Ishikawa (cell line): Measurements from ENCODE around the gene UACA.

Experiments used
- CEBPB ChIP-seq: IDR thresholded peaks from 2 replicates; pipeline ENCODE4 v1.6.1; 2012
- EGR1 ChIP-seq: IDR thresholded peaks from 2 replicates; pipeline ENCODE4 v1.6.1; 2012
- EP300 ChIP-seq: IDR thresholded peaks from 2 replicates; pipeline ENCODE4 v1.6.1; 2012; ENCODE audit warnings: borderline replicate concordance
- MAX ChIP-seq: IDR thresholded peaks from 2 replicates; pipeline ENCODE4 v1.6.1; 2012
- NFIC ChIP-seq: IDR thresholded peaks from 2 replicates; pipeline ENCODE4 v1.6.1; 2012
- REST ChIP-seq: IDR thresholded peaks from 2 replicates; pipeline ENCODE4 v1.6.1; 2012; ENCODE audit warnings: low read depth, mild to moderate bottlenecking
- TAF1 ChIP-seq: IDR thresholded peaks from 2 replicates; pipeline ENCODE4 v1.6.1; 2012; ENCODE audit warnings: low read depth, mild to moderate bottlenecking
- TCF12 ChIP-seq: IDR thresholded peaks from 2 replicates; pipeline ENCODE4 v1.6.1; 2012; ENCODE audit warnings: low read depth
- YY1 ChIP-seq: IDR thresholded peaks from 2 replicates; pipeline ENCODE4 v1.6.1; 2012; ENCODE audit warnings: low read depth
- ZBTB7A ChIP-seq: IDR thresholded peaks from 2 replicates; pipeline ENCODE4 v1.6.1; 2012; ENCODE audit warnings: low read depth

DNA sequence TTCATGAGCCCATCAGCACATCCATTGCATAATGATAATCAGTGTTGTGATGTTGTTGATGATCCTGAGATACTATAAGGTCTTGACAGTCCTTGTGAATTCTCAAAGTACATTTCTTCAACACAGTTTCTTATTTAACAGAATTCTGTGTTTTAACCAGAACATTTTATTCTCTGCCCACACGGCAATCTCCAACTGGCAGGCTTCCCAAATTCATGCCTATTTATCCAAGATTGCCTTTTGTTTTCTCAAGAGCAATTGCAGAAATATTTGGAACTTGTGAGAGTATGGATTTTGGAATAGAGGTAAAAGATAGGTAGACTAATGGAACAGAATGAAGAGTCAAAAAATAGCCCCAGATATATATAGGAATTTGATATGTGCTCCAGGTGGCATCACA lies 116.0 kb downstream of the UACA start:
- TF ChIP-seq TAF1: no peak
- no peak for TF ChIP-seq NFIC
- no peak for TF ChIP-seq EGR1
- TF ChIP-seq ZBTB7A: no peak
- TF ChIP-seq YY1: no peak
- TF ChIP-seq EP300: no peak
- TF ChIP-seq REST: no peak
- TF ChIP-seq TCF12: no peak
- no peak for TF ChIP-seq CEBPB
- no peak for TF ChIP-seq MAX
